GM19324 (cell line): ENCODE results near the gene EXD3.
"Not testable (repeated sequence)": the region's sequence is repeated elsewhere in the genome, so short reads cannot be mapped to it uniquely, and the experiment has no call there.

Experiments
- ATAC-seq: cut with Tn5 transposase; IDR thresholded peaks from one replicate; pipeline ENCODE4 v1.9.1; 2021; ENCODE audit warnings: mild to moderate bottlenecking, moderate library complexity; ENCODE audit not compliant: unreplicated experiment, low FRiP score

The EXD3 gene, protein sequence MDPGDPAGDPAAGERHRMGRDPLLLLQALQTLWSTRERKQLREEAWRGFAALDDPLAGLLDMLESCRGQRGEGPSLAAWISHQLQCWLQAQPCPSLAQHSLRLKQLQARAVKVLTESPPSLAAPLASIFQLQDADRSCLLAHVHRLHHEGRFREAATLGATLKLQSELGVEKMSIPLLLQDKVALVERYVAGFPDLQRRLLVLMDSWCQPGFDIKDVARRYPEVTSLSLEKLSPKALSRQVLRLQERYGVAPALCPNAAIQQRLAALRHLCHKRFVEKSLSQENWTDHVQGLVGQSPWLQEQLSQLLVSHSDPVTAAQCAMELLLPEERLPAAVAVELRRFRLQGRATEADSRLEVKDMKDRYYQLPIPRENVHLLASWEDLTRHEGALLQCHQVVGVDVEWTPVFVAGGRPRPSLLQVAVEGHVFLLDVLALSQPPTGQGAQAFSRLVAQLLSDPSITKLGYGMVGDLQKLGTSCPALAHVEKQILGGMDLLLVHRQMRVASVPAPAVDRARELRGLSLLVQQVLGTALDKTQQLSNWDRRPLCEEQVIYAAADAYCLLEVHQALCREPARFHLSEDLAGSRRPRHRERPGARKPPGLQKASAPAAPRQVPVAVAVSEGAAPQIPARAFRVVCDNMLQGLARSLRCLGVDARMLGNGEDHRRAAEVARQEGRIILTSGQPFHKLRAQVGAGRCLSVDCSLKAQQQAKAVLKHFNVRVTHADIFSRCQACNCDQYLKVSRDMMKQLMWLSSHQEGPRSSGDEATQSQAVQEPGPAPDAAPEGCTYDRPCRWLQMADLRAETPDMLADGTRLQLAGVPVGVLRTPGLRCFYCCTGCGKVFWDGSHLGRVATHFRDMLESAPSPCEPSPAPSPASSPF

DNA sequence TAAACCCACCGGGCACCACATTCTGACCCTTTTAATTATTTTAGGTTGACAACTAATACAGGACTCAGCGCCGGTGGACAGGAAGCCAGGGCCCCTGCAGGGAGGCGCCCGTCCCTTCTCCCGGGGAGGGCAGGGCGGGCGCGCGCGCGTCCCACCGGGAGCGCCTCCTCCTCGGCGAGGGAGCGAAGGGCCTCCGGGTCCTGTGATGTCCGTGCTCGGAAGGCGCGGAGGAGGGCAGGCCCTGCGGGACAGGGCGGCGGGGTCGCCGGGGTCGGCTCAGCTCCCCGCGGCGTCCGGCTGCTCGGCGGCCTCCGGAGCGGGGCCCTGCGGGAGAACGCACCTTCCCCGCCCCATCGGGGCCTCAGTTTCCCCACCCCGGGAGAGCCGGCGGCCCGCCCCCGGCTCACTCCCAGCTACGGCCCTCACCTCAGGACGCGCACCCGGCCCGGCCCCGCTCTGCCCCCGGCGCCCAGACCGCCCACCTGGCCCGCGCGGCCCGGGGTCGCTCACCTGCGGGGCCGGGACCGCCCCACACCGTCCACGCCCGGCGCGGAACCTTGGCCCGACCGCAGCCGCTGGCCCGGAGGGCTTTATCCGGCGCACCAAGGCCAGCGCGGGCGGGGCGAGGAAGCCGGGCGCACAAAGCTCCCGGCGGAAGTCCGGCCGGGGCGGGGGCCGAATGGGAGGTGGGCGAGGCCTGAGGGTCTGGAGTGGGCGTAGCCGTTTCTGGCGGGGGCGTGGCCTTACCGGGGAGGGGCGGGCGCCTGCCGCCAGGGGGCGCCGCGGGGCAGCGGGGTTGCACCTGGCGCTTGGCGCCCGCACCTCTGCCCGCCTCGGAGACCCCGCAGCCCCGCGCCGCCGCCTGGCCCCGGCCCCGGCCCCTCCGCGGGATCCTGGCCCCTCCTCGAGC is at the start of gene EXD3, which contains the start of gene NOXA1:
Gene EXD3, minus strand, starts transcription at position 559 of the 910 bp plus-strand sequence. CDS start 27,805 bp downstream, outside the sequence.
Gene NOXA1, plus strand, starts transcription at position 790 of the 910 bp plus-strand sequence. CDS start 137 bp downstream, outside the sequence.
- ATAC-seq = peak; percentile 83

DNA sequence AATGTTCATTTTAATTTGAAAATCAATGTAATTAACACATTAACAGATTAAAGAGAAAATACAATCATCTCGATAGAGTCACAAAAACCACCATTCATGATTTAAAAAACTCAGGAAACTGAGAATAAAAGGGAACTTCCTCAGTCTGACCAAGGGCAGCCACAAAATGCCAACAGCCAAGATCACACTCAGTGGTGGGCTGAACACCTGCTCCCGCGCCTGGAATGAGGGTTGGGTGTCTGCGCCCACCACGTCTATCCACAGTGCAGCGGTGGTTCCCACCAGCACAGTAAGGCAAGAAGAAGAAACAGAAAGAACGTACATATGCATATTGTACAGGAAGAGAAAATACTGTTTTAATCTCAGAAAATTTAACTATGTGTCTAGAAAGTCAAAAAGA is 47.8 kb upstream of the EXD3 start:
- ATAC-seq = no peak

DNA sequence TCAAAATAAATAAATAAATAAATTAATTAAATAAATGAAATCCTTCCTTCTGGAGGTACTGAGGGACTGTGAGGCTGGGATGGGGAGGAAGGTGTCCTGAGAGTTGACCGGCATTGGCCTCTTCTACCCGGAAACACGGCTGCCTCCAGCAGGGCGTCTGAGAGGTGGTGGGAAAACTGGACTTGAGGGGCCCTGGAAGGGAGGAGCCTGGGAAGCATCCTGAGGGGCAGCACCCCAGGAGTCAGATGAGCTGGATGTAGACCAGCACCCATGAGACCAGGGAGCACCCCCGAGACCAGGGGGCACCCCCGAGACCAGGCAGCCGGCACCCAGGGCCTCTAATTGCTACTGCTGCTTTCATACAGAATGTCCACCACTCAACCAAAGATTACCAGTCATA is 44.9 kb upstream of the EXD3 start:
- ATAC-seq = no peak

DNA sequence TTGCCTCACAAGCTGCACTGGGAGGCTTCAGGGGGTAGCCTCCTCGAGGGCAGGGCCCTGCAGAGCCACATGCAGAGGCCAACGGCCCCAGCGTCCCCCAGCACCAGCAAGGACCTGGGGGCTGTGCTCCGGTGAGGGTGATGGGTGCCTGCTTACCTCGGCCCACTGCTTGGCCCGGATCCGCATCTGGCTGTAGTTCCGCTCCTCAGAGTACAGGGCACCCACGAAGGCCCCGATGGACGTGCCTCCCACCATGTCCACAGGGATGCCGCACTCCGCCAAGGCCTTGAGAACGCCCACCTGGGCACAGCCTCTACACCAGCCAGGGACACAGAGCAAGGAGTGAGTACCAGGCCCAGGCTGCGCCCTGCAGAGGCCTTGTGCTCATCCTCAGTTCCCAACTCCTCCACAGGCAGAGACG is 44.2 kb upstream of the EXD3 start:
- ATAC-seq = no peak

- not testable (repeated sequence) for ATAC-seq
These were observed 43.6 kb upstream of the EXD3 start for GRCh38 chr9:137466389-137467085.

- no peak for ATAC-seq
These were observed 42.9 kb upstream of the EXD3 start for GRCh38 chr9:137465720-137466388.

- ATAC-seq = no peak
These were observed 42.2 kb upstream of the EXD3 start for GRCh38 chr9:137465000-137465719.

- no peak for ATAC-seq
These were observed 41.5 kb upstream of the EXD3 start for GRCh38 chr9:137464291-137464999.

DNA sequence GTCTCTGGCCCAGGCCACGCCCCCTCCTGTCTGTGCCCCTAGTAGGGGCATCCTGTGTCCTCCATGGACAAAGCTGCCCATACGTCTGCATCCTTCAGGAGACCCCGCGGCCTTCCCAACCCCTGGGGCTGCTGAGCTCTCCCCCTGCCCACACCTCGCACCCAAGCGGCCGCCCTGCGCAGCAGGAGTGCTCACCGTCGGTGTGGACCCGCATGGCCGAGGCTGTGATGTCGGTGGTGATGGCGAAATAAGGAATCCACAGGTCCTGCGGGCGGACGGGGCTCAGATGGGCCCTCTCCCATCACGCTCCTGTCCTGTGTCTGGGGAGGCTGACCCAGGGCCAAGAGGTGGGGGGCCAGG is 40.9 kb upstream of the EXD3 start:
- ATAC-seq = no peak

DNA sequence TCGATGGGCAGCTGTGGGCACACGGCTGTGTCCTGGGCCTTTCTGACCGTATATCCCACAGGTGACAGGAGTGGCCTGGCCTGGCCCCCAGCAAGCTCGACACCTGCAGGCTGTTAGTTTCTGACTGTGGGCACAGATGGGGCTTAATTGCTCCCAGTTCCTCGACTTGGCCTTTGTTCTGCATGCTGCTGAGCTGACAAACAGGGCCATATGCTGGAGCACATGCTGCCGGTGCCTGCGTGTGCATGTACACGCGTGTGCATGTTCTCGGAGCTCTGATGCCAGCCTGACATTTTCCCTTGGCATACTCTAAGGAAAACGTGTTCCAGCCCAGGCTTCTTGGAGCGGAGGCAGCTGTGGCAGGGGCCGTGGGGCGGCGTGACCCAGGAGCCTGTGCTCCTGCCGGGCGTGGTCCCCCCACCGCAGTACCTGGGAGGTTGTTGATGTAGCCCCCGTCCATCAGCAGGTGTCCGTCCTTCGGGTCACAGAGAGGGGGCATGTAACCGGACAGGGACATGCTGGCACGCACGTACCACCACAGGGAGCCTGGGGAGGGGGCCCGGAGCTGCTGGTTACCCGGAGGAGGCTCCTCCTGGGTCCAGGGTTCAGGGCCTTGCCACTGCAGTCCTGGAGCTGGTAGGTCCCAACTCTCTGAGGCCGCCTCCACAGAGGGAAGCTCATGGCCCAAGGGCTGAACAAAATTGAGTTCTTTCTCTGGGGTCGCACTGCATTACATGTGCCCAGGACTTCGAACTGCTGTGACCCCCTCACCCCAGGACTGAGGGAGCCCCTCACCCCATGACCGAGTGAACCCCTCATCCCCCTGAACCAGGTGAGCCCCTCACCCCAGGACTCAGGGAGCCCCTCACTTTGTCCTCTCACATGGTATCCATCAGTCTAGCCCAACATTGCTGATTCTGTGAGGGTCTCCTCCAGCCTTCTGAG is 40.3 kb upstream of the EXD3 start:
- no peak for ATAC-seq

GRCh38 chr9:137462396-137462985 is 39.5 kb upstream of the EXD3 start:
- no peak for ATAC-seq

GRCh38 chr9:137461663-137462395 is 38.9 kb upstream of the EXD3 start:
- ATAC-seq = no peak

GRCh38 chr9:137461316-137461662 is 38.3 kb upstream of the EXD3 start:
- ATAC-seq = no peak

DNA sequence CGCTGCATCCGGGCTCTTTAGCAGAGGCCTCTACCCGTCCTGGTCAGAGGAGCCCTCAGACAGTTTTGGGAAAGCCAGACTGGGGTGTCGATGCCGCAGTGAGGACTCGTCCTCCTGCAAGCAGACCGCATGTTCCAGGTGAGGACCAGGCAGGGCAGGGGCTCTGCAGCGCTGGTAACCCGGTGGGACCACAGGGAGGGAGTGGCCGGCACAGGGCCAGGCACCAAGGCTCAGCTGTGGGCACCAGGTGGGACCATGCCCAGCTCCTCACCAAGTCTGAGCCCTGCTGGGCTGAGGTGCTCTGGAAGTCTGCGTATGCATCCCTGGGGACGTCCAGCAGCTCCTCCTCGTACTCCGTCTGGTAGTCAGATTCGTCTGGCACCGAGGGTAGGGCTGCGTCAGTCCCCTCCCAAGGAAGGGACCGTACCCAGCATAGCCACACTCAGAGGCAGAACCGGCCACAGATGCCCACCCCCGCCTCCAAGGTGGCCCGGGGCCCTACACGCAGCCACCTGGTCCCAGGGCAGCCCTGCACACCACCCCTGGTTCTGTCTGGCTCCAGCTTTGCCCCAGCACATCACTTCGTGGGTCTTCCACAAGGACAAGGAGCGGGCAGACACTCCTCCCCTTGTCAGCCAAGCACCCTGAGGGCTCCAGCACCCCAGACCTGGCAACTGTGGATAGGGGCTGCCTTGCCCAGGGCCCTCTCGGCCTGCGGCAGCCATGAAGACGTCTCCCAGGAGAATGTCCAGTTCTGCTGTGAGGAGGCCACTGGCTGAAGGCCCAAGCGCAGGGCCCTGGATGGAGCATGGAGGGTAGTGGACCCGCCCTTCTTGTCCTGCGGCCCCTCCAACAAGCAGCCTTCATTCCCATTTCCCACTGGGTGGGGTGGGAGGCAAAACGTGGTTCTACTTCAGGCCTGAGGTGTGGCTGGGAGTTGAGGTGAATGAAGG is 37.7 kb upstream of the EXD3 start:
- ATAC-seq = no peak
